GM12878 (cell line): Measurements from ENCODE around the gene SERPINE3. TPM values are rescaled to one million over a fixed set of nuclear protein-coding genes. Genes with fewer than 3 reads are reported as not detected.

Source experiments
- ATAC-seq: fragments of 200-7000 bp; cut with Tn5 transposase; 3 replicates; pipeline ENCODE4 v1.9.1; 2020; ENCODE audit warnings: mild to moderate bottlenecking, moderate library complexity
- BruUV-seq: library from RNA; stranded (reverse); fragments of 400-500 nt; replicated peaks from 2 replicates; lab custom pipeline; 2021; lab: Mats Ljungman, UMichigan
- CTCF ChIA-PET: fragments of 300-600 bp; sonication (Branson Sonifier 250); formaldehyde crosslinking; extraction: SDS; loops from one replicate; lab custom pipeline; 2021; ENCODE audit warnings: inconsistent platforms; lab: Yijun Ruan, JAX
- POLR2A ChIA-PET: fragments of 350-600 bp; formaldehyde crosslinking; extraction: SDS; loops from one replicate; lab custom pipeline; 2021; ENCODE audit warnings: inconsistent platforms; lab: Charles Lee
- RAD21 ChIA-PET: fragments of 300-600 bp; sonication (Branson Sonifier 250); formaldehyde crosslinking; loops from one replicate; lab custom pipeline; 2023; ENCODE audit warnings: antibody characterized with exemption; ENCODE audit not compliant: unreplicated experiment; lab: Charles Lee
- SMC1A ChIA-PET: fragments of 300-600 bp; sonication (Branson Sonifier 250); formaldehyde crosslinking; loops from one replicate; lab custom pipeline; 2023; ENCODE audit not compliant: unreplicated experiment, uncharacterized antibody; lab: Charles Lee
- DNase-seq: peaks from one replicate; pipeline ENCODE4 v3.0.0-alpha.2; 2011; ENCODE audit warnings: low read depth, low spot score
- FAIRE-seq: peaks from 3 replicates; lab custom pipeline; 2011; peaks lifted over from hg19 to GRCh38; lab: Jason Lieb, UNC
- H2AFZ ChIP-seq: 2 replicates; pipeline ENCODE4 v1.6.0; 2011; ENCODE audit warnings: low read depth, low read length, control low read depth; ENCODE audit not compliant: control insufficient read depth
- H3K27ac ChIP-seq: 2 replicates; pipeline ENCODE4 v1.5.1; 2011; ENCODE audit warnings: control low read depth; ENCODE audit not compliant: control insufficient read depth, insufficient read depth
- H3K27me3 ChIP-seq, 2 experiments: replicated peaks in 1 of 2; 2 replicates each; pipeline versions ENCODE4 v1.6.0 to v1.6.1; 2011; ENCODE audit warnings: low read length in 1 of 2; ENCODE audit not compliant: control insufficient read depth in 2 of 2, insufficient read depth in 2 of 2
- H3K36me3 ChIP-seq, 2 experiments: 2 replicates each; pipeline ENCODE4 v1.5.1; 2011; ENCODE audit warnings: low read length in 1 of 2; ENCODE audit not compliant: control insufficient read depth in 2 of 2, insufficient read depth in 2 of 2
- H3K4me1 ChIP-seq: 2 replicates; pipeline ENCODE4 v1.6.1; 2011; ENCODE audit warnings: mild to moderate bottlenecking, low read length, moderate library complexity, mixed read lengths; ENCODE audit not compliant: control insufficient read depth, insufficient read depth
- H3K4me2 ChIP-seq: 2 replicates; pipeline ENCODE4 v1.6.0; 2011; ENCODE audit warnings: control low read depth; ENCODE audit not compliant: control insufficient read depth, insufficient read depth
- H3K4me3 ChIP-seq: fragments of 200-600 bp; sonication (generic); 2 replicates; pipeline ENCODE4 v1.5.1; 2016
- H3K79me2 ChIP-seq: 2 replicates; pipeline ENCODE4 v1.6.0; 2011; ENCODE audit warnings: low read length; ENCODE audit not compliant: control insufficient read depth, insufficient read depth
- H3K9ac ChIP-seq: 2 replicates; pipeline ENCODE4 v1.8.0; 2011; ENCODE audit warnings: low read length, control low read depth, mixed read lengths; ENCODE audit not compliant: control insufficient read depth, insufficient read depth
- H3K9me3 ChIP-seq: replicated peaks from 3 replicates; pipeline ENCODE4 v1.5.1; 2011; ENCODE audit warnings: mild to moderate bottlenecking, low read length; ENCODE audit not compliant: control insufficient read depth, insufficient read depth
- H4K20me1 ChIP-seq: 2 replicates; pipeline ENCODE4 v1.6.0; 2011; ENCODE audit not compliant: control insufficient read depth, insufficient read depth
- CREB1 ChIP-seq: IDR thresholded peaks from 2 replicates; pipeline ENCODE4 v1.6.1; 2012; ENCODE audit warnings: low read depth, mild to moderate bottlenecking, inconsistent platforms
- ESRRA ChIP-seq: IDR thresholded peaks from 2 replicates; pipeline ENCODE4 v1.6.1; 2012; ENCODE audit warnings: mild to moderate bottlenecking, low read length, improper control_type of control experiment
- HDAC2 ChIP-seq: fragments of 200-600 bp; sonication (generic); IDR thresholded peaks from 2 replicates; pipeline ENCODE4 v1.6.1; 2017
- NR2C1 ChIP-seq: fragments of 450-650 bp; IDR thresholded peaks from 2 replicates; pipeline ENCODE4 v1.6.1; 2017; ENCODE audit warnings: antibody characterized with exemption, mild to moderate bottlenecking, moderate library complexity
- PAX5 ChIP-seq: IDR thresholded peaks from 2 replicates; pipeline ENCODE4 v1.6.1; 2011; ENCODE audit warnings: low read depth, low read length, borderline replicate concordance
- POU2F2 ChIP-seq: IDR thresholded peaks from 3 replicates; pipeline ENCODE4 v1.6.1; 2011; ENCODE audit warnings: low read depth, mild to moderate bottlenecking, low read length, borderline replicate concordance
- RBBP5 ChIP-seq: fragments of 200-600 bp; sonication (generic); conservative IDR thresholded peaks from 2 replicates; pipeline ENCODE4 v1.6.1; 2016
- TCF12 ChIP-seq: IDR thresholded peaks from 2 replicates; pipeline ENCODE4 v1.6.1; 2011; ENCODE audit warnings: low read depth, mild to moderate bottlenecking, low read length
- ZBTB40 ChIP-seq: fragments of 450-650 bp; IDR thresholded peaks from 2 replicates; pipeline ENCODE4 v1.6.1; 2016; ENCODE audit warnings: mild to moderate bottlenecking, moderate library complexity, borderline replicate concordance
- ZNF592 ChIP-seq: fragments of 450-650 bp; IDR thresholded peaks from 2 replicates; pipeline ENCODE4 v1.6.1; 2017; ENCODE audit warnings: mild to moderate bottlenecking, moderate library complexity
- in situ Hi-C: fragments of 300-500 bp; cut with MboI; formaldehyde crosslinking; loops from 9 replicates; pipeline ENCODE4 v1.14.3; 2018; ENCODE audit warnings: mixed read lengths
- intact Hi-C: fragments of 100-400 bp; cut with micrococcal nuclease; formaldehyde crosslinking; loops from one replicate; pipeline ENCODE4 v1.14.2; 2022; ENCODE audit not compliant: unreplicated experiment
- polyA plus RNA-seq, 11 experiments: library from polyadenylated mRNA; depleted of rRNA in 4 of 11; unstranded in 6 of 11; stranded (reverse) in 5 of 11; fragments of >200 nt; fragmentation: Nextera tagmentation in 4 of 11; fragmentation: Illumina TruSeq in 1 of 11; extraction: Ambion mirVana in 4 of 11; extraction: Trizol in 1 of 11; gene quantifications; 1 replicate in 1 of 11; 2 replicates in 10 of 11; pipeline versions ENCODE4 v1.2.1 to v1.2.3, GENCODE V29; 2011 to 2016; ENCODE audit warnings: inconsistent platforms in 2 of 11, missing spikeins in 2 of 11, low read depth in 1 of 11
- total RNA-seq, 4 experiments: library from RNA; depleted of rRNA in 3 of 4; stranded (reverse); fragments of >200 nt in 3 of 4; fragmentation: Illumina TruSeq in 1 of 4; extraction: Trizol in 1 of 4; gene quantifications; 2 replicates each; pipeline versions ENCODE4 v1.2.1 to v1.2.3, GENCODE V29; 2013 to 2021

SERPINE3 gene
- total and polyA plus RNA-seq, 10 of the 15 experiments (the other 5 are each of a cell fraction or from before 2014, with no cell fraction given): 0.19 TPM; not detected in 9

- no peak for TF ChIP-seq ZNF592
- TF ChIP-seq, all 136 proteins: peak for 0
Measured at GRCh38 chr13:51360489-51360888, 21.0 kb downstream of the SERPINE3 start (continued).

- POLR2A ChIA-PET: no interaction called here
- intact Hi-C loops: no loop called here
- no peaks in the 10 kb centered on the region; the same call in 1 of the 2 replicates for H3K4me1 ChIP-seq
- no TSS peak for BruUV-seq
- SMC1A ChIA-PET: interaction anchor here (1.0 to 1.7 kb wide), 2 partner anchors 24 to 436 kb away, joined by 3 to 6 read pairs; no protein-coding TSS in a partner anchor
- H3K4me2 ChIP-seq: no peak overlapping the region
- H4K20me1 ChIP-seq: no peaks in the 10 kb centered on the region
- H3K9ac ChIP-seq: no peak overlapping the region
- ATAC-seq (no peak), FAIRE-seq (no peak)
- H3K36me3 ChIP-seq: peaks cover 0 to 11% of the 10 kb centered on the region in 2 experiments; a peak in 3 of 4 replicates
- no peaks in the 10 kb centered on the region for H3K79me2 ChIP-seq
- no peaks in the 10 kb centered on the region for H3K27me3 ChIP-seq
- TF ChIP-seq POU2F2: no peak
- TF ChIP-seq PAX5: no peak
- no peak for TF ChIP-seq ESRRA
- TF ChIP-seq NR2C1: no peak
- no peak for TF ChIP-seq RBBP5
- TF ChIP-seq HDAC2: no peak
- TF ChIP-seq CREB1: no peak
- no peak for TF ChIP-seq ZBTB40
- TF ChIP-seq TCF12: no peak
- TF ChIP-seq, all 136 proteins: peak for 0
- Histone ChIP-seq H3K4me3 (no peak overlapping the region), H3K27ac (no peak overlapping the region), H2AFZ (no peak overlapping the region), H3K9me3 (no peaks in the 10 kb centered on the region)
- DNase-seq: no peak
- ChIA-PET CTCF (interaction anchor here (1.1 kb wide), 1 partner anchor 29 kb away, joined by 4 read pairs; no protein-coding TSS in a partner anchor), RAD21 (no interaction called here)
- in situ Hi-C loops: no loop called here
Measured at GRCh38 chr13:51361106-51361505, 21.6 kb downstream of the SERPINE3 start.
